ENCODE results near the gene CNRIP1. TPM values are rescaled to one million over a fixed set of nuclear protein-coding genes. Genes with fewer than 3 reads are reported as not detected.

The CNRIP1 gene
- total RNA-seq, 1 experiment from 2014 or later = not detected

DNA sequence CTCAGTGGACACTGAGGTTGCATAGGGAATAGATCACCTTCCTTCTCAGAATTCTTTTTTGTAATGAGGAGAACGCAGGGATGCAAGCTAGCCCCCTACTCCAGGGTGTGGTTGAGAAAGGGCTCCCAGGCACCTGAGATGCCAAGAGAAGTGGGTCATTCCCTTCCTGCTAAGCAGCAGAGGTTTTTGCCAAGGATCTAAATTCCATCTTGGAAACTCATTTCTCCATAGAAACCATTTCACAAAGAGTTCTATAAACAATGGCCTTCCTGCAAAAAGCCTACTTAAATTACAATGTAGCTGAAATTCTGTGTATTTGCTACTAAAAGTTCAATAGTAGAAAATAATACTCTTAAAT is 63.7 kb downstream of the CNRIP1 start:
- Histone ChIP-seq H3K79me2 (ENCODE audit: insufficient read depth, low read length) (peaks cover 6% of the 10 kb centered on the region), H4K20me1 (ENCODE audit: insufficient read depth) (no peaks in the 10 kb centered on the region; the same call in 1 of the 2 replicates), H3K9me2 (ENCODE audit: insufficient read depth) (no peaks in the 10 kb centered on the region), H3K27me3 (ENCODE audit: insufficient read depth, low read length) (no peaks in the 10 kb centered on the region), H3K4me1 (ENCODE audit: control insufficient read depth in 1 of 2, insufficient read depth in 2 of 2, low read length in 2 of 2) (peaks cover 0 to 9% of the 10 kb centered on the region in 2 experiments; a peak in 1 of 4 replicates), H3K27ac (ENCODE audit: low read depth, low read length) (no peak overlapping the region), H3K9me3 (ENCODE audit: control insufficient read depth in 1 of 2, insufficient read depth in 1 of 2, low read depth in 1 of 2, low read length in 2 of 2) (no peaks in the 10 kb centered on the region), H2AFZ (ENCODE audit: low read depth, low read length, poor library complexity, severe bottlenecking) (no peak overlapping the region), H3K4me3 (replicated peaks in 1 of 2; ENCODE audit: low read depth in 1 of 2, low read length in 2 of 2) (no peak overlapping the region), H3K9ac (ENCODE audit: low read length) (no peak overlapping the region), H3K36me3 (ENCODE audit: control insufficient read depth in 1 of 2, insufficient read depth in 2 of 2, low read length in 2 of 2) (no peaks in the 10 kb centered on the region), H3K4me2 (ENCODE audit: low read length) (no peak overlapping the region)
- POLR2A ChIA-PET = no interaction called here
- DNase-seq (ENCODE audit: low read depth, low spot score) (no peak), ATAC-seq (no peak)
- no peak for TF ChIP-seq POLR2AphosphoS5 (IDR thresholded peaks at IDR 0.05; ENCODE audit: low read depth, low read length)
- TF ChIP-seq YY1 (IDR thresholded peaks at IDR 0.05; ENCODE audit: extremely low read depth, insufficient replicate concordance, low read depth, low read length) = no peak
- TF ChIP-seq CEBPB (IDR thresholded peaks at IDR 0.05; ENCODE audit: low read depth) = no peak
- TF ChIP-seq CBX3 (IDR thresholded peaks at IDR 0.05; ENCODE audit: low read depth) = no peak
- TF ChIP-seq EGR1 (IDR thresholded peaks at IDR 0.05; ENCODE audit: low read depth) = no peak
- TF ChIP-seq ELF1 (IDR thresholded peaks at IDR 0.05; ENCODE audit: borderline replicate concordance, low read depth) = no peak
- TF ChIP-seq, protein P1, sequence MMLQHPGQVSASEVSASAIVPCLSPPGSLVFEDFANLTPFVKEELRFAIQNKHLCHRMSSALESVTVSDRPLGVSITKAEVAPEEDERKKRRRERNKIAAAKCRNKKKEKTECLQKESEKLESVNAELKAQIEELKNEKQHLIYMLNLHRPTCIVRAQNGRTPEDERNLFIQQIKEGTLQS (IDR thresholded peaks at IDR 0.05) = no peak
- no peak for TF ChIP-seq ZFX (IDR thresholded peaks at IDR 0.05)
- TF ChIP-seq, protein P2, sequence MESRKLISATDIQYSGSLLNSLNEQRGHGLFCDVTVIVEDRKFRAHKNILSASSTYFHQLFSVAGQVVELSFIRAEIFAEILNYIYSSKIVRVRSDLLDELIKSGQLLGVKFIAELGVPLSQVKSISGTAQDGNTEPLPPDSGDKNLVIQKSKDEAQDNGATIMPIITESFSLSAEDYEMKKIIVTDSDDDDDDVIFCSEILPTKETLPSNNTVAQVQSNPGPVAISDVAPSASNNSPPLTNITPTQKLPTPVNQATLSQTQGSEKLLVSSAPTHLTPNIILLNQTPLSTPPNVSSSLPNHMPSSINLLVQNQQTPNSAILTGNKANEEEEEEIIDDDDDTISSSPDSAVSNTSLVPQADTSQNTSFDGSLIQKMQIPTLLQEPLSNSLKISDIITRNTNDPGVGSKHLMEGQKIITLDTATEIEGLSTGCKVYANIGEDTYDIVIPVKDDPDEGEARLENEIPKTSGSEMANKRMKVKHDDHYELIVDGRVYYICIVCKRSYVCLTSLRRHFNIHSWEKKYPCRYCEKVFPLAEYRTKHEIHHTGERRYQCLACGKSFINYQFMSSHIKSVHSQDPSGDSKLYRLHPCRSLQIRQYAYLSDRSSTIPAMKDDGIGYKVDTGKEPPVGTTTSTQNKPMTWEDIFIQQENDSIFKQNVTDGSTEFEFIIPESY (IDR thresholded peaks at IDR 0.05; ENCODE audit: extremely low read depth, insufficient replicate concordance, low read length) = no peak
- no peak for TF ChIP-seq SP1 (IDR thresholded peaks at IDR 0.05; ENCODE audit: low read depth)
- TF ChIP-seq TCF7L2 (IDR thresholded peaks at IDR 0.05; ENCODE audit: borderline replicate concordance, extremely low read depth, insufficient read depth, insufficient read length) = no peak
- TF ChIP-seq, protein P3, sequence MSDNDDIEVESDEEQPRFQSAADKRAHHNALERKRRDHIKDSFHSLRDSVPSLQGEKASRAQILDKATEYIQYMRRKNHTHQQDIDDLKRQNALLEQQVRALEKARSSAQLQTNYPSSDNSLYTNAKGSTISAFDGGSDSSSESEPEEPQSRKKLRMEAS (IDR thresholded peaks at IDR 0.05) = no peak
- no peak for TF ChIP-seq SIN3A (IDR thresholded peaks at IDR 0.05; ENCODE audit: low read depth)
- TF ChIP-seq, protein P4, sequence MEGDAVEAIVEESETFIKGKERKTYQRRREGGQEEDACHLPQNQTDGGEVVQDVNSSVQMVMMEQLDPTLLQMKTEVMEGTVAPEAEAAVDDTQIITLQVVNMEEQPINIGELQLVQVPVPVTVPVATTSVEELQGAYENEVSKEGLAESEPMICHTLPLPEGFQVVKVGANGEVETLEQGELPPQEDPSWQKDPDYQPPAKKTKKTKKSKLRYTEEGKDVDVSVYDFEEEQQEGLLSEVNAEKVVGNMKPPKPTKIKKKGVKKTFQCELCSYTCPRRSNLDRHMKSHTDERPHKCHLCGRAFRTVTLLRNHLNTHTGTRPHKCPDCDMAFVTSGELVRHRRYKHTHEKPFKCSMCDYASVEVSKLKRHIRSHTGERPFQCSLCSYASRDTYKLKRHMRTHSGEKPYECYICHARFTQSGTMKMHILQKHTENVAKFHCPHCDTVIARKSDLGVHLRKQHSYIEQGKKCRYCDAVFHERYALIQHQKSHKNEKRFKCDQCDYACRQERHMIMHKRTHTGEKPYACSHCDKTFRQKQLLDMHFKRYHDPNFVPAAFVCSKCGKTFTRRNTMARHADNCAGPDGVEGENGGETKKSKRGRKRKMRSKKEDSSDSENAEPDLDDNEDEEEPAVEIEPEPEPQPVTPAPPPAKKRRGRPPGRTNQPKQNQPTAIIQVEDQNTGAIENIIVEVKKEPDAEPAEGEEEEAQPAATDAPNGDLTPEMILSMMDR (IDR thresholded peaks at IDR 0.05 in 2 of 3, conservative IDR thresholded peaks at IDR 0.05 in 1 of 3; ENCODE audit: borderline replicate concordance in 1 of 3, insufficient read depth in 1 of 3, low read depth in 2 of 3, low read length in 2 of 3) = no peak
- CTCF ChIA-PET = no interaction called here
- RAD21 ChIA-PET (ENCODE audit: low non-redundant PET in 1 of 2, low total read pairs in 2 of 2, uncharacterized antibody in 2 of 2, unreplicated experiment in 2 of 2) = no interaction called here
- no TSS peak for BruUV-seq (replicated peaks)
- intact Hi-C loops (cut with micrococcal nuclease) = no loop called here
